A549 (cell line): ENCODE measurements around the gene KCNMB1. TPM values are rescaled to one million over a fixed set of nuclear protein-coding genes. Genes with fewer than 3 reads are reported as not detected.

Experiments used
- ATAC-seq, 2 experiments: fragments of 200-7000 bp in 1 of 2; fragments of >200 bp in 1 of 2; cut with Nextera tagmentation in 1 of 2; cut with Tn5 transposase in 1 of 2; 3 replicates each; pipeline versions ENCODE4 v1.8.0 to v1.9.1; 2018 to 2020; ENCODE audit warnings: mild to moderate bottlenecking in 1 of 2, moderate library complexity in 1 of 2
- CTCF ChIA-PET: fragments of 300-600 bp; sonication (Branson Sonifier 250); formaldehyde crosslinking; extraction: SDS; loops from one replicate; lab custom pipeline; 2021; ENCODE audit warnings: antibody characterized with exemption, inconsistent platforms; lab: Yijun Ruan, JAX
- POLR2A ChIA-PET: fragments of 350-600 bp; formaldehyde crosslinking; extraction: SDS; loops from one replicate; lab custom pipeline; 2021; ENCODE audit warnings: antibody characterized with exemption, inconsistent platforms; lab: Yijun Ruan, JAX
- DNase-seq, 2 experiments: peaks; one replicate each; pipeline versions ENCODE4 v3.0.0 to v3.0.0-alpha.2; 2011 to 2016; ENCODE audit warnings: low read depth in 1 of 2, low spot score in 1 of 2
- FAIRE-seq: peaks from 2 replicates; lab custom pipeline; 2011; peaks lifted over from hg19 to GRCh38; lab: Jason Lieb, UNC
- H3K27ac ChIP-seq, 2 experiments: fragments of >200 bp; sonication (Bioruptor Twin); formaldehyde crosslinking; 3 replicates each; pipeline ENCODE4 v1.5.1; 2016 to 2017
- H3K4me1 ChIP-seq: fragments of >200 bp; sonication (Bioruptor Twin); formaldehyde crosslinking; 3 replicates; pipeline ENCODE4 v1.6.1; 2016
- H3K4me2 ChIP-seq: fragments of >200 bp; sonication (Bioruptor Twin); formaldehyde crosslinking; 3 replicates; pipeline ENCODE4 v1.6.1; 2016
- H3K4me3 ChIP-seq: fragments of >200 bp; sonication (Bioruptor Twin); formaldehyde crosslinking; 3 replicates; pipeline ENCODE4 v1.5.1; 2016
- H3K9me3 ChIP-seq: fragments of >200 bp; sonication (Bioruptor Twin); formaldehyde crosslinking; 3 replicates; pipeline ENCODE4 v1.6.1; 2016
- ATOH8 ChIP-seq: fragments of 250-450 bp; sonication (Bioruptor Pico); IDR thresholded peaks from 2 replicates; pipeline ENCODE4 v1.5.0; 2020; ENCODE audit warnings: low read depth, mild to moderate bottlenecking, moderate library complexity
- CBX8 ChIP-seq: fragments of 200-600 bp; sonication (generic); IDR thresholded peaks from 2 replicates; pipeline ENCODE4 v1.6.1; 2016
- CHD4 ChIP-seq: fragments of 200-600 bp; sonication (generic); IDR thresholded peaks from 2 replicates; pipeline ENCODE4 v1.6.1; 2016; ENCODE audit warnings: antibody characterized with exemption, mild to moderate bottlenecking, borderline replicate concordance
- CTCF ChIP-seq: fragments of >200 bp; sonication (Bioruptor Twin); formaldehyde crosslinking; IDR thresholded peaks from 3 replicates; pipeline ENCODE4 v1.5.1; 2016
- E2F6 ChIP-seq: IDR thresholded peaks from 2 replicates; pipeline ENCODE4 v1.6.1; 2012; ENCODE audit warnings: low read depth, borderline replicate concordance
- EHF ChIP-seq: fragments of 250-450 bp; sonication (Bioruptor Pico); IDR thresholded peaks from 2 replicates; pipeline ENCODE4 v1.5.0; 2020; ENCODE audit warnings: mild to moderate bottlenecking
- EHMT2 ChIP-seq: fragments of 200-600 bp; sonication (generic); IDR thresholded peaks from 2 replicates; pipeline ENCODE4 v1.6.1; 2016; ENCODE audit warnings: antibody characterized with exemption, low read depth, mild to moderate bottlenecking, moderate library complexity
- FOSB ChIP-seq: fragments of 250-450 bp; sonication (Bioruptor Pico); IDR thresholded peaks from 2 replicates; pipeline ENCODE4 v1.5.0; 2020; ENCODE audit warnings: mild to moderate bottlenecking, moderate library complexity
- FOSL2 ChIP-seq, 2 experiments: fragments of 450-650 bp in 1 of 2; fragments of >200 bp in 1 of 2; sonication (Bioruptor Twin) in 1 of 2; formaldehyde crosslinking; IDR thresholded peaks; 2 replicates each; pipeline versions ENCODE4 v1.5.0 to v1.6.1; 2016 to 2020; ENCODE audit warnings: mild to moderate bottlenecking in 1 of 2, moderate library complexity in 1 of 2
- FOXS1 ChIP-seq: fragments of 250-450 bp; sonication (Bioruptor Pico); IDR thresholded peaks from 2 replicates; pipeline ENCODE4 v1.5.0; 2020; ENCODE audit warnings: mild to moderate bottlenecking, moderate library complexity
- HDAC2 ChIP-seq: fragments of 200-600 bp; sonication (generic); IDR thresholded peaks from 2 replicates; pipeline ENCODE4 v1.6.1; 2016
- HEYL ChIP-seq: fragments of 250-450 bp; sonication (Bioruptor Pico); IDR thresholded peaks from 2 replicates; pipeline ENCODE4 v1.8.0; 2021; ENCODE audit warnings: mild to moderate bottlenecking, moderate library complexity
- HOXA7 ChIP-seq: fragments of 250-450 bp; sonication (Bioruptor Pico); IDR thresholded peaks from 2 replicates; pipeline ENCODE4 v1.5.0; 2020; ENCODE audit warnings: mild to moderate bottlenecking, moderate library complexity
- JUN ChIP-seq, 2 experiments: fragments of >200 bp; sonication (Bioruptor Twin); formaldehyde crosslinking; IDR thresholded peaks; 2 replicates in 1 of 2; 3 replicates in 1 of 2; pipeline ENCODE4 v1.6.1; 2016 to 2017
- JUNB ChIP-seq: fragments of >200 bp; sonication (Bioruptor Twin); formaldehyde crosslinking; IDR thresholded peaks from 2 replicates; pipeline ENCODE4 v1.6.1; 2016
- NFE2L2 ChIP-seq: fragments of 150-350 bp; conservative IDR thresholded peaks from 2 replicates; pipeline ENCODE4 v1.6.1; 2014; ENCODE audit warnings: low read length
- RAD21 ChIP-seq, 2 experiments: fragments of >200 bp in 1 of 2; sonication (Bioruptor Twin) in 1 of 2; formaldehyde crosslinking in 1 of 2; IDR thresholded peaks in 1 of 2; conservative IDR thresholded peaks in 1 of 2; 2 replicates in 1 of 2; 3 replicates in 1 of 2; pipeline ENCODE4 v1.6.1; 2012 to 2018; ENCODE audit warnings: inconsistent platforms in 1 of 2
- RNF2 ChIP-seq: fragments of 200-600 bp; sonication (generic); IDR thresholded peaks from 2 replicates; pipeline ENCODE4 v1.6.1; 2016; ENCODE audit warnings: low read depth, mild to moderate bottlenecking, antibody characterized with exemption, moderate library complexity, borderline replicate concordance
- SREBF2 ChIP-seq: fragments of 450-650 bp; IDR thresholded peaks from 2 replicates; pipeline ENCODE4 v1.6.1; 2014; ENCODE audit warnings: mild to moderate bottlenecking, moderate library complexity
- TFCP2L1 ChIP-seq: fragments of 250-450 bp; sonication (Bioruptor Pico); IDR thresholded peaks from 2 replicates; pipeline ENCODE4 v1.5.0; 2021; ENCODE audit warnings: mild to moderate bottlenecking
- TP53 ChIP-seq: fragments of 250-450 bp; sonication (Bioruptor Pico); IDR thresholded peaks from 2 replicates; pipeline ENCODE4 v1.5.0; 2021; ENCODE audit warnings: mild to moderate bottlenecking, moderate library complexity
- ZFP36 ChIP-seq: fragments of 450-650 bp; IDR thresholded peaks from 2 replicates; pipeline ENCODE4 v1.6.1; 2014; ENCODE audit warnings: borderline replicate concordance; ENCODE audit not compliant: partially characterized antibody
- WGBS: methylation state at CpG from one replicate; pipeline ENCODE4 v1.1.6; 2017; ENCODE audit errors: missing lambda C conversion rate; 5-methylcytosine and 5-hydroxymethylcytosine counted together
- polyA plus RNA-seq, 4 experiments: library from polyadenylated mRNA; depleted of rRNA in 3 of 4; stranded (reverse); fragments of >200 nt; fragmentation: RNase III in 1 of 4; extraction: RNeasy Plus Mini Kit Qiagen cat#74134 plus additional on column Dnase treatment in 1 of 4; gene quantifications; 2 replicates in 3 of 4; 3 replicates in 1 of 4; pipeline ENCODE4 v1.2.3, GENCODE V29; 2011 to 2017
- TF ChIP-seq, protein P1 (sequence below): IDR thresholded peaks from 2 replicates; pipeline ENCODE4 v1.6.1; 2012
- TF ChIP-seq, protein P2 (sequence below): fragments of 450-650 bp; IDR thresholded peaks from 2 replicates; pipeline ENCODE4 v1.6.1; 2014; ENCODE audit warnings: antibody characterized with exemption
- TF ChIP-seq, protein P3 (sequence below): IDR thresholded peaks from 2 replicates; pipeline ENCODE4 v1.6.1; 2012

The KCNMB1 gene
- polyA plus RNA-seq, 2 of the 4 experiments (the other 2 are of a cell fraction) = not detected

DNA sequence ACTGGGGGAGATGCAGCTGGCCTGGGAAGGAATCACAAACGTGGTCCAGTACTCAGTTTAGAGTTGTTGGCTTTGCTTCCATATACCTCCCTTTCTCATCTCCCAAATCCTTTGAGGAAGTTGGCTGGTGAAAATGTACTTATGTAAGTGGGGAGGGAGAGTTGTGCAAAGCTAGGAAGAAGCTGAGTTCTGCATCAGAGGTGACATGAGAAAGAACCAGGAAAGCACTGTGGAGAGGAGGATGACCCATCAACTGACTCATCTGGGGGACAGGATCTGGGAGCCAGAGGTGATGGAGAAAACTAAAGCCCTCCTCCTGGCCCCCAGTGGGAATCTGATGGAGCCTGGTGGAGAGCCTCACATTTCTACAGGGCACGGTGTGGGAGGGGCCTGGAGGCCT, 16.2 kb downstream of the KCNMB1 start:
- ATAC-seq (no peak), DNase-seq (no peak), FAIRE-seq (no peak)
- Histone ChIP-seq H3K4me2 (no peak overlapping the region), H3K4me1 (no peaks in the 10 kb centered on the region), H3K9me3 (no peaks in the 10 kb centered on the region), H3K4me3 (no peak overlapping the region), H3K27ac (no peak overlapping the region)
- WGBS = 0% methylated on average over 2 of the region's 2 CpGs
- CTCF ChIA-PET = no interaction called here
- POLR2A ChIA-PET = no interaction called here
- TF ChIP-seq ZFP36 (no peak), E2F6 (no peak), EHMT2 (no peak)

DNA sequence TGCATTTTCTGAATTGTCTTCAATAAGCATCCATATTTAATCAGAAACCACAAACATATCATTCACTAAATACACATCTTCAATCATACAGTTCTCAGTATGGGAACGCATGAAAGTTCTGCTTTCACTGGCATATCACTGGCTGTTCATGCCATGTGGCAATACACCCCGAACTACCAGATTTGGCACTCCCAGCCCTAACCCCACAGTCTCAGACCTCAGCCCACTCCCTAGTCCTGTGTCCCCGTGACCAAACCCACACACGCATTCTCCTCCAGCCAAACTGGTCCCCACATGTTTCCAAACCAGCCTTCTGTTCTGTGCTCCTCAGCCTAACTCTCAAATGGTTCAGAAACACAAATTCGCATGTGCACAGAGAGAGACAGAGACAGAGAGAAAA, 20.6 kb downstream of the KCNMB1 start:
- Histone ChIP-seq H3K27ac (no peak overlapping the region), H3K9me3 (no peaks in the 10 kb centered on the region), H3K4me2 (no peak overlapping the region), H3K4me1 (no peaks in the 10 kb centered on the region), H3K4me3 (no peak overlapping the region)
- DNase-seq (no peak), FAIRE-seq (no peak), ATAC-seq (no peak)
- ChIA-PET POLR2A (no interaction called here), CTCF (no interaction called here)
- WGBS = 35% methylated on average over 5 of the region's 5 CpGs
- TF ChIP-seq FOSL2 (IDR thresholded peaks at IDR 0.05) (no peak), FOSL2 (CRISPR knock-in tag; IDR thresholded peaks at IDR 0.05) (no peak), RNF2 (no peak), TFCP2L1 (no peak), HDAC2 (no peak), TP53 (CRISPR knock-in tag) (no peak), CHD4 (no peak), ATOH8 (CRISPR knock-in tag) (no peak), SREBF2 (no peak), NFE2L2 (no peak), HOXA7 (CRISPR knock-in tag) (no peak), JUNB (no peak), FOSB (CRISPR knock-in tag) (no peak), CBX8 (no peak)
- TF ChIP-seq, protein P1, sequence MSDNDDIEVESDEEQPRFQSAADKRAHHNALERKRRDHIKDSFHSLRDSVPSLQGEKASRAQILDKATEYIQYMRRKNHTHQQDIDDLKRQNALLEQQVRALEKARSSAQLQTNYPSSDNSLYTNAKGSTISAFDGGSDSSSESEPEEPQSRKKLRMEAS = no peak

GRCh38 chr5:170366276-170366675, 22.9 kb downstream of the KCNMB1 start:
- DNase-seq (no peak), ATAC-seq (no peak), FAIRE-seq (no peak)
- 42% methylated on average over 3 of the region's 3 CpGs for WGBS
- H3K4me1 ChIP-seq = no peaks in the 10 kb centered on the region
- TF ChIP-seq FOSL2 (IDR thresholded peaks at IDR 0.05) (no peak), FOSL2 (CRISPR knock-in tag; IDR thresholded peaks at IDR 0.05) (no peak), TFCP2L1 (no peak), JUN (IDR thresholded peaks at IDR 0.05) (no peak), CTCF (no peak), HEYL (CRISPR knock-in tag) (no peak), SREBF2 (no peak), ZFP36 (no peak), E2F6 (no peak), RAD21 (conservative IDR thresholded peaks at IDR 0.05 in 1 of 2, IDR thresholded peaks at IDR 0.05 in 1 of 2) (no peak), EHF (no peak), TP53 (CRISPR knock-in tag) (no peak), FOXS1 (no peak)
- TF ChIP-seq, protein P2, sequence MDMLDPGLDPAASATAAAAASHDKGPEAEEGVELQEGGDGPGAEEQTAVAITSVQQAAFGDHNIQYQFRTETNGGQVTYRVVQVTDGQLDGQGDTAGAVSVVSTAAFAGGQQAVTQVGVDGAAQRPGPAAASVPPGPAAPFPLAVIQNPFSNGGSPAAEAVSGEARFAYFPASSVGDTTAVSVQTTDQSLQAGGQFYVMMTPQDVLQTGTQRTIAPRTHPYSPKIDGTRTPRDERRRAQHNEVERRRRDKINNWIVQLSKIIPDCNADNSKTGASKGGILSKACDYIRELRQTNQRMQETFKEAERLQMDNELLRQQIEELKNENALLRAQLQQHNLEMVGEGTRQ = no peak
- TF ChIP-seq, protein P3, sequence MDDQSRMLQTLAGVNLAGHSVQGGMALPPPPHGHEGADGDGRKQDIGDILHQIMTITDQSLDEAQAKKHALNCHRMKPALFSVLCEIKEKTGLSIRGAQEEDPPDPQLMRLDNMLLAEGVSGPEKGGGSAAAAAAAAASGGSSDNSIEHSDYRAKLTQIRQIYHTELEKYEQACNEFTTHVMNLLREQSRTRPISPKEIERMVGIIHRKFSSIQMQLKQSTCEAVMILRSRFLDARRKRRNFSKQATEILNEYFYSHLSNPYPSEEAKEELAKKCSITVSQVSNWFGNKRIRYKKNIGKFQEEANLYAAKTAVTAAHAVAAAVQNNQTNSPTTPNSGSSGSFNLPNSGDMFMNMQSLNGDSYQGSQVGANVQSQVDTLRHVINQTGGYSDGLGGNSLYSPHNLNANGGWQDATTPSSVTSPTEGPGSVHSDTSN = no peak
- TF ChIP-seq, all 56 proteins: peak for 0
- no peak overlapping the region for H3K27ac ChIP-seq
- no peak overlapping the region for H3K4me2 ChIP-seq
- H3K9me3 ChIP-seq = no peaks in the 10 kb centered on the region
- POLR2A ChIA-PET = no interaction called here
- H3K4me3 ChIP-seq = no peak overlapping the region
- CTCF ChIA-PET = interaction anchor here (0.6 to 1.1 kb wide), 2 partner anchors 65 to 266 kb away, joined by 4 read pairs; no protein-coding TSS in a partner anchor
